ENCODE measurements around the gene AQP12A.

The AQP12A gene

GRCh38 chr2:240733803-240734495 lies 42.3 kb downstream of the AQP12A start:
- DNase-seq (ENCODE audit: low read depth), result no peak
- TF ChIP-seq CTCF (conservative IDR thresholded peaks at IDR 0.05; ENCODE audit: low read depth, low read length), result peak; percentile 43
- no peak overlapping the region for H3K4me3 ChIP-seq (ENCODE audit: low read depth, low read length)

GRCh38 chr2:240734756-240735155 lies 43.1 kb downstream of the AQP12A start:
- DNase-seq (ENCODE audit: low read depth), result no peak
- no peak for TF ChIP-seq CTCF (conservative IDR thresholded peaks at IDR 0.05; ENCODE audit: low read depth, low read length)
- no peak overlapping the region for H3K4me3 ChIP-seq (ENCODE audit: low read depth, low read length)

GRCh38 chr2:240735476-240735875 lies 43.8 kb downstream of the AQP12A start:
- DNase-seq (ENCODE audit: low read depth), result no peak
- no peak overlapping the region for H3K4me3 ChIP-seq (ENCODE audit: low read depth, low read length)
- TF ChIP-seq CTCF (conservative IDR thresholded peaks at IDR 0.05; ENCODE audit: low read depth, low read length), result no peak

- DNase-seq (ENCODE audit: low read depth), result no peak
- H3K4me3 ChIP-seq (ENCODE audit: low read depth, low read length), result no peak overlapping the region
- no peak for TF ChIP-seq CTCF (conservative IDR thresholded peaks at IDR 0.05; ENCODE audit: low read depth, low read length)
Measured at GRCh38 chr2:240736281-240737250, 44.9 kb downstream of the AQP12A start.

- TF ChIP-seq CTCF (conservative IDR thresholded peaks at IDR 0.05; ENCODE audit: low read depth, low read length), result no peak
- no peak for DNase-seq (ENCODE audit: low read depth)
- no peak overlapping the region for H3K4me3 ChIP-seq (ENCODE audit: low read depth, low read length)
Measured at GRCh38 chr2:240737512-240737911, 45.8 kb downstream of the AQP12A start.

- no peak for TF ChIP-seq CTCF (conservative IDR thresholded peaks at IDR 0.05; ENCODE audit: low read depth, low read length)
- no peak overlapping the region for H3K4me3 ChIP-seq (ENCODE audit: low read depth, low read length)
- no peak for DNase-seq (ENCODE audit: low read depth)
Measured at GRCh38 chr2:240737958-240738357, 46.3 kb downstream of the AQP12A start.
